ENCODE results near the gene CSF3R. TPM values are rescaled to one million over a fixed set of nuclear protein-coding genes. Genes with fewer than 3 reads are reported as not detected.

CSF3R gene
- total RNA-seq, 2 donors from 2014 or later: 0.30 to 0.79 TPM

GRCh38 chr1:36471830-36472641, 10.7 kb downstream of the CSF3R start:
- H3K9me3 Mint-ChIP-seq: no peaks in the 10 kb centered on the region
- no peak for DNase-seq
- no peaks in the 10 kb centered on the region for H3K36me3 Mint-ChIP-seq (ENCODE audit: insufficient read depth in 2 of 2)
- no peak overlapping the region for H3K4me3 Mint-ChIP-seq
- peaks cover 10% of the 10 kb centered on the region for H3K4me1 Mint-ChIP-seq (ENCODE audit: low read depth)
- H3K27ac Mint-ChIP-seq: no peak overlapping the region
- no peak for ATAC-seq (replicated peaks in 1 of 2)
- H3K27me3 Mint-ChIP-seq (ENCODE audit: low read depth): no peaks in the 10 kb centered on the region

DNA sequence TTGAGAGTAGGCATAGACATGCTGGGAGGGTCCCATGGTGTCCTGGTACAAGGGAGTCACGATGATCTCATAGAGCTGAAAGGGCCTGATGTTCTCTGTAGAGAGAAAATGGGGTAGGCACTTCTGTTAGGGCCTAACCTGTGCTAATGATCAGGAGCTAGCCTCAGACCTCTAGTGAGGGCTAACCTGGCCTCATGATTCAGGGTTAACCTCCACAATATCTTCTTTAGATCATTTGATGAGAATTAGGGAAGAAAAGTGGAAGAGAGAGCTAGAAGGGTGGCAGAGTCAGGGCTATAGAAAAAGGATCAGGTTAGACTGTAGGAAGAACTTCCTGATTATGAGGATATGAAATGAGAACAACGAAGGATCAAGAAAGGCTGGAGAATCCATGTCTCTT, 13.6 kb downstream of the CSF3R start:
- no peaks in the 10 kb centered on the region for H3K36me3 Mint-ChIP-seq (ENCODE audit: insufficient read depth in 2 of 2)
- no peak overlapping the region for H3K4me3 Mint-ChIP-seq
- peaks cover 19% of the 10 kb centered on the region for H3K4me1 Mint-ChIP-seq (ENCODE audit: low read depth)
- ATAC-seq (replicated peaks in 1 of 2) (no peak), DNase-seq (no peak)
- no peaks in the 10 kb centered on the region for H3K9me3 Mint-ChIP-seq
- no peaks in the 10 kb centered on the region for H3K27me3 Mint-ChIP-seq (ENCODE audit: low read depth)
- no peak overlapping the region for H3K27ac Mint-ChIP-seq

GRCh38 chr1:36467700-36468455, 14.8 kb downstream of the CSF3R start:
- peaks cover 24% of the 10 kb centered on the region for H3K4me1 Mint-ChIP-seq (ENCODE audit: low read depth)
- H3K9me3 Mint-ChIP-seq: no peaks in the 10 kb centered on the region
- DNase-seq (no peak), ATAC-seq (replicated peaks in 1 of 2) (no peak)
- H3K27ac Mint-ChIP-seq: no peak overlapping the region
- H3K4me3 Mint-ChIP-seq: no peak overlapping the region
- H3K27me3 Mint-ChIP-seq (ENCODE audit: low read depth): no peaks in the 10 kb centered on the region
- H3K36me3 Mint-ChIP-seq (ENCODE audit: insufficient read depth in 2 of 2): peaks cover 4 to 5% of the 10 kb centered on the region in 2 donors

- ATAC-seq (replicated peaks in 1 of 2) (no peak), DNase-seq (no peak)
- Mint-ChIP-seq H3K27me3 (ENCODE audit: low read depth) (no peaks in the 10 kb centered on the region), H3K27ac (no peak overlapping the region), H3K4me3 (no peak overlapping the region), H3K9me3 (no peaks in the 10 kb centered on the region), H3K36me3 (ENCODE audit: insufficient read depth in 2 of 2) (peaks cover 4 to 5% of the 10 kb centered on the region in 2 donors), H3K4me1 (ENCODE audit: low read depth) (peaks cover 31% of the 10 kb centered on the region)
Observed at GRCh38 chr1:36467027-36467410, 15.7 kb downstream of the CSF3R start.

- H3K36me3 Mint-ChIP-seq (ENCODE audit: insufficient read depth in 2 of 2): peaks cover 4 to 5% of the 10 kb centered on the region in 2 donors
- no peak overlapping the region for H3K4me3 Mint-ChIP-seq
- DNase-seq (no peak), ATAC-seq (replicated peaks in 1 of 2) (no peak)
- no peaks in the 10 kb centered on the region for H3K27me3 Mint-ChIP-seq (ENCODE audit: low read depth)
- no peak overlapping the region for H3K27ac Mint-ChIP-seq
- H3K4me1 Mint-ChIP-seq (ENCODE audit: low read depth): peaks cover 36% of the 10 kb centered on the region
- no peaks in the 10 kb centered on the region for H3K9me3 Mint-ChIP-seq
Observed at GRCh38 chr1:36466370-36467026, 16.2 kb downstream of the CSF3R start.

DNA sequence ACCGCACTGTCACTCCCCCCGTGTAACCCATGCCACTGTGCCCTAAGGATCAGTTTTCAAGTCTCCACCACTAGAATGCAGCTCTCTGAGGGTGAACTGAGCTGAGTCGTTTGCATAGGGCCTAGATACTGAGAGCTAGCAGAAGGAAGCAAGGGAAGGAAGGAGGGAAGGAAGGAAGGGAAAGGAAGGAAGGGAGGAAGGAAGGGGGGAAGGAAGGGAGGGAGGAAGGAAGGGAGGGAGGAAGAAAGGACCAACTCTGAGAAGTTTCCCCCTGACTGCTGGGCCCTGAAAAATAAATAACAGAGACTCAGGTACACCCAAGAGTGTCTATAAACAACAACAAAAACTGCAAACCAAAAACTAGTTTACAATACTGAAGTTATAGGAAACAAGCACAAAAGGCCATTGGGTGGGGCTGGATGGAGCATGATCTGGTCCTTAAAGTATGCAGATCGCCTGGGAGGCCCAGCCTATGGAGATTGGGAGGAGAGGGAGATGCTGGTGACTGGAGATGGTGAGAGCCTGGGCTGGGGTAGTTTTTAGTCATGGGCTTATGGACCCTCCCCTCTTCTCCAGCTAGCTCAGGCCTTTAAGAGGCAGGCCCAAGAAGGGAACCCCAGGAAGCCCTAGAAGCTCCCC, 16.9 kb downstream of the CSF3R start:
- H3K9me3 Mint-ChIP-seq: no peaks in the 10 kb centered on the region
- peaks cover 4 to 8% of the 10 kb centered on the region in 2 donors for H3K36me3 Mint-ChIP-seq (ENCODE audit: insufficient read depth in 2 of 2)
- H3K27me3 Mint-ChIP-seq (ENCODE audit: low read depth): no peaks in the 10 kb centered on the region
- peaks cover 42% of the 10 kb centered on the region for H3K4me1 Mint-ChIP-seq (ENCODE audit: low read depth)
- ATAC-seq (replicated peaks in 1 of 2) (no peak), DNase-seq (no peak)
- peak overlapping the region; percentile 97 to 99 for H3K4me3 Mint-ChIP-seq
- no peak overlapping the region for H3K27ac Mint-ChIP-seq

- H3K4me3 Mint-ChIP-seq: peak overlapping the region; percentile 97 to 99
- peaks cover 4 to 15% of the 10 kb centered on the region in 2 donors for H3K36me3 Mint-ChIP-seq (ENCODE audit: insufficient read depth in 2 of 2)
- peak; percentile 62 to 68 for ATAC-seq (replicated peaks in 1 of 2)
- peak overlapping the region; percentile 98 for H3K27ac Mint-ChIP-seq
- no peaks in the 10 kb centered on the region for H3K9me3 Mint-ChIP-seq
- no peaks in the 10 kb centered on the region for H3K27me3 Mint-ChIP-seq (ENCODE audit: low read depth)
- peaks cover 50% of the 10 kb centered on the region for H3K4me1 Mint-ChIP-seq (ENCODE audit: low read depth)
- DNase-seq: no peak
Observed at GRCh38 chr1:36464605-36465393, 17.9 kb downstream of the CSF3R start.

DNA sequence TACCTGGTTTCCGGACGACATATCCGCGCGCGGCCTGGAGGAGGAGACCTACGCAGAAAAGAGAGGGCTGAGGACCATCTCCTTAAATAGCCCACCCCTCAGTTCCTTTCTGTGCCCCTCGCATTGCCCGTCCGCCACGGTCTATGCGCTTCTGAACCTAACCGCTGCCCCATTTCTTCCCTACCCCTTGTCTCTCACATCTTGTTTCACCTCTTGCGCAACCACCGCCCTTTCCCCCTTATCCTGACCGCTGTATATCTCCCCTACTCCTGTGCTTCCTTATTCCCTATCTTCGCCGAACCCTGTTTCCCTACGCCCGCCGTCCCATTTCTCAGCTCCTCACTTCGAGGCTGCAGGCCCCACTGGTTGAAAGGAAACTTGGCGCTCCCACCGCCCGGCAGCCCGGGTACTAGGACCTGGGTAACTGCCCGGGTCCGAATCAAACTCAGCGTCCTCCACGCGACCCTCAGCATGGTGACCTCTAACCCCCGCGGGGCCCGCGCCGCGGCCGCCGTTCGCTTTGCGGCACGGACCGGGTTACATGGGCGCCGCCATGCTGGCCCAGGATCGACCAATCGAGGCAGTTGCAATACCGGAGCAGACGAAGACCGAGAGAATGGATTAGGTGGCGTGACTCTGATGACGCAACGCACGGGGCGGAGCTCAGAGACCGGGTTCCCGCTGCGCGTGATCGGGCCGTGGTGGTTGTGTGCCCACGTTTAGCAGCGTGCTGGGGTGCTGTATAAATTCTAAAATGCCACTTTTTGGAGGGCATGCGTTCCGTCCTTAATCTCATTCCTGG, 18.7 kb downstream of the CSF3R start, which contains the start of gene MRPS15:
MRPS15 (minus strand) TSS at position 582 of the 802 bp plus-strand sequence; CDS start at position 473, 109 bp downstream.
- DNase-seq (peak; percentile 96 to 97), ATAC-seq (replicated peaks in 1 of 2) (peak; percentile 97 to 99)
- H3K4me1 Mint-ChIP-seq (ENCODE audit: low read depth): peaks cover 58% of the 10 kb centered on the region
- H3K36me3 Mint-ChIP-seq (ENCODE audit: insufficient read depth in 2 of 2): peaks cover 4 to 22% of the 10 kb centered on the region in 2 donors
- H3K27ac Mint-ChIP-seq: peak within 1 kb of the TSS; percentile 98
- no peaks in the 10 kb centered on the region for H3K27me3 Mint-ChIP-seq (ENCODE audit: low read depth)
- H3K4me3 Mint-ChIP-seq: peak within 1 kb of the TSS; percentile 97 to 99
- no peaks in the 10 kb centered on the region for H3K9me3 Mint-ChIP-seq

- peak overlapping the region; percentile 97 to 99 for H3K4me3 Mint-ChIP-seq
- no peak for ATAC-seq (replicated peaks in 1 of 2)
- H3K4me1 Mint-ChIP-seq (ENCODE audit: low read depth): peaks cover 64% of the 10 kb centered on the region
- peaks cover 5 to 27% of the 10 kb centered on the region in 2 donors for H3K36me3 Mint-ChIP-seq (ENCODE audit: insufficient read depth in 2 of 2)
- H3K9me3 Mint-ChIP-seq: no peaks in the 10 kb centered on the region
- H3K27me3 Mint-ChIP-seq (ENCODE audit: low read depth): no peaks in the 10 kb centered on the region
- DNase-seq: no peak
- H3K27ac Mint-ChIP-seq: peak overlapping the region; percentile 98
Observed at GRCh38 chr1:36463463-36463802, 19.3 kb downstream of the CSF3R start.

GRCh38 chr1:36458910-36459309, 23.8 kb downstream of the CSF3R start:
- Mint-ChIP-seq H3K36me3 (ENCODE audit: insufficient read depth in 2 of 2) (peaks cover 7 to 42% of the 10 kb centered on the region in 2 donors), H3K27me3 (ENCODE audit: low read depth) (no peaks in the 10 kb centered on the region), H3K4me1 (ENCODE audit: low read depth) (peaks cover 64% of the 10 kb centered on the region), H3K9me3 (no peaks in the 10 kb centered on the region), H3K27ac (peak overlapping the region; percentile 96), H3K4me3 (peak overlapping the region; percentile 85 to 86)
- ATAC-seq (replicated peaks in 1 of 2) (peak; percentile 97), DNase-seq (peak; percentile 65 to 75)

GRCh38 chr1:36457691-36458090, 25.0 kb downstream of the CSF3R start:
- peak overlapping the region; percentile 39 for H3K27ac Mint-ChIP-seq
- no peaks in the 10 kb centered on the region for H3K27me3 Mint-ChIP-seq (ENCODE audit: low read depth)
- DNase-seq (no peak), ATAC-seq (replicated peaks in 1 of 2) (peak in 1 of 2 donors; percentile 19)
- H3K36me3 Mint-ChIP-seq (ENCODE audit: insufficient read depth in 2 of 2): peaks cover 3 to 39% of the 10 kb centered on the region in 2 donors
- H3K9me3 Mint-ChIP-seq: no peaks in the 10 kb centered on the region
- peaks cover 55% of the 10 kb centered on the region for H3K4me1 Mint-ChIP-seq (ENCODE audit: low read depth)
- peak overlapping the region; percentile 31 to 86 for H3K4me3 Mint-ChIP-seq
